NCI-H1092 (cell line): ENCODE data around the gene PIP5K1A.
"Not testable (repeated sequence)": the region's sequence is repeated elsewhere in the genome, so short reads cannot be mapped to it uniquely, and the experiment has no call there.

ENCODE experiments used
- DNase-seq: peaks from one replicate; lab custom pipeline; 2025; lab: John Stamatoyannopoulos, UW

The PIP5K1A gene

GRCh38 chr1:151193304-151193703 is 5.0 kb upstream of the PIP5K1A start:
- DNase-seq: no peak

GRCh38 chr1:151193856-151194255 is 4.5 kb upstream of the PIP5K1A start:
- no peak for DNase-seq

GRCh38 chr1:151194894-151195594 is 3.3 kb upstream of the PIP5K1A start:
- DNase-seq: not testable (repeated sequence)

DNA sequence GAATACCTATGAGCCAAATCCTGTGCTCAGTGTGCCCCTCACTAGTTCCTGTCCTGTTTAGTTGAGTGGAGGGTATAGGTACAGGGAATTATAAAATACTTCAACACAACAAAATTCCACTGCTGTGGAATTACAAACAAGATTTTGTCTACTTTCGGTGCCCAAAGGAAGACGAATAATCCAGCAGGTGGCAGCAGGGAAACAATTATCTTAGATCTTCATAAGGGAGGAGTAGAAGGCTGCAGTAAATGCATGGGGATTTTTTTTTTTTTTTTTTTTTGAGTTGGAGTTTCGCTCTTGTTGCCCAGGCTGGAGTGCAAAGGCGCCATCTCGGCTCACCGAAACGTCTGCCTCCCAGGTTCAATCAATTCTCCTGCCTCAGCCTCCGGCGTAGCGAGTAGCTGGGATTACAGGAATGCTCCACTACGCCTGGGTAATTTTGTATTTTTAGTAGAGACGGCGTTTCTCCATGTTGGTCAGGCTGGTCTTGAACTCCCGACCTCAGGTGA is 2.0 kb upstream of the PIP5K1A start:
- peak; percentile 71 for DNase-seq

DNA sequence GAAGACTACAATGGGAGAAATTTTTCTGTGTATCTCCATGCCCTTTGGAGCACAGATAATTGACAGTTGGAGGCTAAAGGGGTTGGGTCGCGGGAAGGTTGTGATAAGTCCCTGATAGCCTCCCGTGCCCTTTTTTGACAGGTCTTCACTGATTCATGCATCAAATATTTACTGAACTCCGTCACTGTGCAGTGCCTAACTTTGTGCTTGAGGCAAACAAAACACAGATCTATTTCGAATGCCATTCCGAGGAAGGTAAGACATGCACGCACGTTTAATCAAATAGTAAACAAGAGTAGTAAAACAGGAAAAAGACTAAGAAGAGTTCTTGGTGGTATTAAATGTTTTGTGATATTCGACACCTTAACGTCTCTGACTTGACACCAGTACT is 494 bp upstream of the PIP5K1A start:
- DNase-seq: no peak

GRCh38 chr1:151199873-151200581 is 1.7 kb downstream of the PIP5K1A start:
- no peak for DNase-seq

- DNase-seq: not testable (repeated sequence)
Measured at GRCh38 chr1:151205381-151205965, 7.1 kb downstream of the PIP5K1A start.

GRCh38 chr1:151210830-151211229 is 12.5 kb downstream of the PIP5K1A start:
- no peak for DNase-seq

- no peak for DNase-seq
Measured at GRCh38 chr1:151211972-151212705, 13.8 kb downstream of the PIP5K1A start.

DNA sequence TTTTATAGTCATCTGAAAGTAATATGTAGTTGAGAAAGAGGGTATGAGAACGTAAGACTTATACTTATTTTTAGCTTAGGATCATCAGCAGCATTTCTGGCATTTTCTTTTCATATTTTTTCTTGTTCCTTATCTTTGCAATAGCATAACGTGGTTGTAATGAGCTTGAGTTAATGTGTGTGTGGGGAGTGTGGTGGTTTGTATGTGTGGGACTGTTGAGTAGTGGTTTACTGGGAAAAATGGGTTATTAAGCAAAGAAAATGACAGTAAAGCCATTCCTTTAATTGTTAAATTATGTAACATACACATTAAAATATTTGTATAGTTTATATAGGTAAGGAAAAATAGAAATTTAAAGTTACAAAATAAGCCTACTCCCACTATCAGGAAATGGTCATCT is 15.2 kb downstream of the PIP5K1A start:
- no peak for DNase-seq

GRCh38 chr1:151221616-151222015 is 23.3 kb downstream of the PIP5K1A start:
- DNase-seq: no peak

DNA sequence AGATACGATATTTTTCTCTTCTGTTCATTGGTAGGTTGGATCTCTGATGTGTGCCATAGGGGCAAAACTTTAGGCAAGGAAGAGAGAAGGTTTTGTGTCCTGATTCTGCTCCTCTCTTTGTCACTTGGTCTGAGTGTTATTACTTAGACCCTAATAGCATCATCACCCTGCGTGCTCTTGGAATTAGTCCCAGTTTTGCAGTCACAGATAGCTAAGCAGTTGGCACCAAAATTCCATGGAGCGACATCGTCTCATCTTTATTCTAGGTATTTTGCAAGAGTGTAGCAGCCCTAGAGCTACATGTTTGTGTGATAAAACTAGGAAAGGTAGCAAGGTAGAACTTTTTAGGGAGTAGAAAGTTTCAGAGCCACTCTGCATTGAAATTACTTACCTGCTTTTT is 23.8 kb downstream of the PIP5K1A start:
- DNase-seq: no peak

- DNase-seq: no peak
Measured at GRCh38 chr1:151235235-151235634, 36.9 kb downstream of the PIP5K1A start.

- no peak for DNase-seq
Measured at GRCh38 chr1:151237678-151238466, 39.5 kb downstream of the PIP5K1A start.

DNA sequence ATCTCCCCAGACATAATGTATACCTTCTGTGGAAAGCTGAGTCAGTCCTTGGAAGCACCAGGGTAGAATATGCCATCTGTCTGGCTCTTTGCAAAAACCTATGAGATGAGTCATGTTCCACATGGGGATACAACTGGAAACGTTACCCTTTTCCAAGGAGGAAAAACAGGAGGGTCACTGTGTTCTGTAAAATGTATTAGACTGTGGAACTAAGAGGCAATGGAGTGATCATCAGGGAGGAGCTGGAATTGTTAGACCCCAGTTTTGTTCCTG is 40.1 kb downstream of the PIP5K1A start:
- no peak for DNase-seq

DNA sequence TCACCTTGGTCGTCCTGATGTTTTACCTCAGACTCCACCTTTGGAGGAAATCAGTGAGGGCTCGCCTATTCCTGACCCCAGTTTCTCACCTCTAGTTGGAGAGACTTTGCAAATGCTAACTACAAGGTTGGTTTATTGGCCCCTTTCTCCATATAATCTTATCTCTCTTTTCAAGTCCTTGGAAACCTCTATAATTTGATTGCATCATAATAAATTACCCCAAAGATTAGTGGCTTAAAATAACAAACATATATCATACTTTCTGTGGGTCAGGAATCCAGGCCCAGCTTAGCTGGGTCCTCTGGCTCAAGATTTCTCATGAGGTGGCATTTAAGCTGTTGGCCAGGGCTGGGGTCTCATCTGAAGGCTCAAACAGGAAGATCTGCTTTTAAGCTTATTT is 44.1 kb downstream of the PIP5K1A start:
- DNase-seq: no peak

GRCh38 chr1:151243683-151244216 is 45.4 kb downstream of the PIP5K1A start:
- no peak for DNase-seq

DNA sequence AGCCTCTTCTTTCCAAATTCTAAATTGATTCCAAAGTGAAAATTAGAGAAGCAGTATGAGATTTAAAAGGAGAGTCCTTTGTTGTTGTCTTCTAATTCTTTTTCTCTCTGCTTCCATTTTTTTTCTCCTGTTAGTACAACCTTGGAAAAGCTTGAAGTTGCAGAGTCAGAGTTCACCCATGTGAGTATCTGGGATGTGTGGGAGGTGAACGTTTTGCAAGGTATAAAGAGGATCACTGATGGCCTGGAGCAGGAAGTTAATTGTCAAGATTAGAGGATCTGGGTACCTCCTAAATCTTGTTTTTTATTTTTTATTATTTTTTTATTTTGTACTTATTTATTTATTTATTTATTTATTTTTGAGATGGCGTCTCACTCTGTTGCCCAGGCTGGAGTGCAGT is 48.4 kb downstream of the PIP5K1A start:
- no peak for DNase-seq

DNA sequence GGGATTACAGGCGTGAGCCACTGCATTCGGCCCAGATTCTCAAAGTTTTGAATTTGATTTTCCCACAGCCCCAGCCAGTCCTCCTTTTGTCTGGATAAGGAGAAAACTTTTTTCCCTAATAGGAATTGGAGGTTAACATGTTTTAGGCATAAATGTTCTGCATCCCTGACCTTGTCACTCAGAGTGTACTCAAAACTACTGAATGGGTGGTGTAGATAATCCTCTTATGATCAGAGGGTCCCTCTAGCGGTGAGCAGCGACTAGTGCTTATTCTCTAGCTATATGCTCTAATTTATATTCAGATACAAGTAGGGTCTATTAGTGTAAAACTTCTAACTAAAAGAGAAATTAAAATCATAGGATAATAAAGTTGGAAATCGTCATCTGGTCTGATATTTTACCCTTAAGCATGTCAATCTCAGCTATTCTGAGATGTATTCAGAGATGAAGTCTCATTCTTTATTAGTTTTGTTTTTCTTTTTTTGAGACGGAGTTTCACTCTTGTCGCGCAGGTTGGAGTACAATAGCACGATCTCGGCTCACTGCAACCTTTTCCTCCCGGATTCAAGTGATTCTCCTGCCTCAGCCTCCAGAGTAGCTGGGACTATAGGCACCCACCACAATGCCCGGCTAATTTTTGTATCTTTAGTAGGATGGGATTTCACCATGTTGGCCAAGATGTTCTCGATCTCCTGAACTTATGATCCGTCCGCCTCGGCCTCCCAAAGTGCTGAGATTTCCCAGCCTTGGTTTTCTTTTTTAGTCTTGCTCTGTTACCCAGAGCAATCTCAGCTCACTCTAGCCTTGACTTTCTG is 53.5 kb downstream of the PIP5K1A start:
- peak; percentile 63 for DNase-seq
